Measurements from ENCODE around the gene LHB.

Gene LHB

GRCh38 chr19:48975947-48976847 is 40.7 kb downstream of the LHB start:
- TF ChIP-seq CTCF (IDR thresholded peaks at IDR 0.05; ENCODE audit: borderline replicate concordance, control extremely low read depth, extremely low read depth, insufficient read depth, missing control alignments) = no peak
- peak; percentile 56 for DNase-seq (ENCODE audit: low spot score)
- in situ Hi-C loops (cut with MboI; ENCODE audit: low sequenced_read_pairs, unreplicated experiment) = no loop called here

- peak; percentile 95 for TF ChIP-seq CTCF (IDR thresholded peaks at IDR 0.05; ENCODE audit: borderline replicate concordance, control extremely low read depth, extremely low read depth, insufficient read depth, missing control alignments)
- DNase-seq (ENCODE audit: low spot score) = peak; percentile 81
- in situ Hi-C loops (cut with MboI; ENCODE audit: low sequenced_read_pairs, unreplicated experiment) = loop anchor here (5.0 kb wide), 2 partner anchors 99 to 179 kb away; partner anchors contain the start of gene PPP1R15A
Measured at GRCh38 chr19:48970923-48971395, 45.9 kb downstream of the LHB start.

GRCh38 chr19:48970139-48970766 is 46.6 kb downstream of the LHB start:
- in situ Hi-C loops (cut with MboI; ENCODE audit: low sequenced_read_pairs, unreplicated experiment) = loop anchor here (5.0 kb wide), 2 partner anchors 98 to 178 kb away; partner anchors contain the start of gene PPP1R15A
- TF ChIP-seq CTCF (IDR thresholded peaks at IDR 0.05; ENCODE audit: borderline replicate concordance, control extremely low read depth, extremely low read depth, insufficient read depth, missing control alignments) = no peak
- no peak for DNase-seq (ENCODE audit: low spot score)

- no peak for DNase-seq (ENCODE audit: low spot score)
- TF ChIP-seq CTCF (IDR thresholded peaks at IDR 0.05; ENCODE audit: borderline replicate concordance, control extremely low read depth, extremely low read depth, insufficient read depth, missing control alignments) = no peak
- in situ Hi-C loops (cut with MboI; ENCODE audit: low sequenced_read_pairs, unreplicated experiment) = loop anchor here (5.0 kb wide), 2 partner anchors 97 to 177 kb away; partner anchors contain the start of gene PPP1R15A
Measured at GRCh38 chr19:48969276-48970138, 47.4 kb downstream of the LHB start.

GRCh38 chr19:48968813-48969218 is 48.1 kb downstream of the LHB start:
- in situ Hi-C loops (cut with MboI; ENCODE audit: low sequenced_read_pairs, unreplicated experiment) = no loop called here
- no peak for TF ChIP-seq CTCF (IDR thresholded peaks at IDR 0.05; ENCODE audit: borderline replicate concordance, control extremely low read depth, extremely low read depth, insufficient read depth, missing control alignments)
- DNase-seq (ENCODE audit: low spot score) = no peak

GRCh38 chr19:48968179-48968661 is 48.7 kb downstream of the LHB start:
- no peak for TF ChIP-seq CTCF (IDR thresholded peaks at IDR 0.05; ENCODE audit: borderline replicate concordance, control extremely low read depth, extremely low read depth, insufficient read depth, missing control alignments)
- no peak for DNase-seq (ENCODE audit: low spot score)
- in situ Hi-C loops (cut with MboI; ENCODE audit: low sequenced_read_pairs, unreplicated experiment) = no loop called here
